Medulla oblongata (tissue), 1 donor: Measurements from ENCODE around the gene C6.
"Not testable (repeated sequence)": the region's sequence is repeated elsewhere in the genome, so short reads cannot be mapped to it uniquely, and the experiment has no call there.

Experiments
- DNase-seq: peaks from one replicate; pipeline ENCODE4 v3.0.0-alpha.2; 2015; ENCODE audit errors: extremely low spot score

C6 gene

GRCh38 chr5:41199660-41200059 is 13.7 kb downstream of the C6 start:
- no peak for DNase-seq

DNA sequence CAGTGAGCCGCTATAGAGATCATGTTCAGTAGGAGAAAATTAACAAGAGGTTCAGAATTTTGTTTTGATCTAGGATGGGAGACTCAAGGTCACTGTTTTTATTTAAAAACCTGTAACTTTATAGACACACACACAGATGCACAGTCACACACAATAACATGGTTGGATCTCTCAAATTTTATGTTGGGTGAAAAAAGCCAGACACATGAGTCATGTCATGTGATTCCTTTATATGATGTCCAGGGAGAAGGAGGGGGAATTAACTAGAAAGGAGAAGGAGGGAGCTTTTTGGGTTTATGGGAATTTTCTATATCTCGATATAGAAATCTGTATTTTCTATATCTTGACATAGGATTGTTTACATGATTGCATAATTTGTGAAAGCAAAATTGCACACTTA is 17.1 kb downstream of the C6 start:
- DNase-seq: no peak

DNA sequence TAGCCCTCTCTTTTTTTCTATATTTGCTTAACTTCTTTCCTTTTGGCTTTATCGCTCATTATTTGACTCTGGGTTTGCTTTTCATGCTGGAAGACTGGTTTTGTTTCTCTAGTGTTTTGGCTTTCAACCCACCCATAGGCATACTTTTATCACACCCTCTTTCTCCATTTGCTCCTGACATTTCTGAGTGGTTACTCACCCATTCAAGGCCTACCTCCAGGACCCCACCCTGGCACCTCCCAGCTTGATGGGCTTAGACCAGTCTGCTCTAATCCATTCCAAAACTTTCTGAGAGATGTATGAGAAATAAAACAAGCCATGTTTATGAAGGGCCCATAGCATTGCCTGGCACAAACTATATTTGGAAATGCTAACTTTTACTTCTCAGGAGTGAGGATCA is 18.1 kb downstream of the C6 start:
- DNase-seq: no peak

DNA sequence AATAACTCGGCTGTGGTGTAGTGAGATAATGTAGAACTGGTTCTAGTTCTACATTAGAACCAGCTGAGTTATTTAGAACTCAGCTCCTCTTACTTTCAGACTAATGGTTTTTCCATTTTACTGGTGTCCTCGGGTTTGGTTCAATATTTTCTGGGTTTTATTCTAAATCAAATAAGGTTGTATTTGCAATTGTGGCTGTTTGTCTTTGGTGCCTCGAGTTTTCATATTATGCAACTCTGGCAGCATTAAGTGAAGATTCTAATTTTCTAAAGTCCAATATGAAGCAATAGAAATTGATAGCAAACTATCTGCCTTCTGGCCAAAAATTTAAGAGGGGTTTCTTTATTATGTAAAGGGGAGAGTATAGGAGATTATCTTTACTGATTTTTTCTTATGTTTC is 19.0 kb downstream of the C6 start:
- no peak for DNase-seq

- peak; percentile 77 for DNase-seq
Measured at GRCh38 chr5:41193456-41194205, 19.7 kb downstream of the C6 start.

DNA sequence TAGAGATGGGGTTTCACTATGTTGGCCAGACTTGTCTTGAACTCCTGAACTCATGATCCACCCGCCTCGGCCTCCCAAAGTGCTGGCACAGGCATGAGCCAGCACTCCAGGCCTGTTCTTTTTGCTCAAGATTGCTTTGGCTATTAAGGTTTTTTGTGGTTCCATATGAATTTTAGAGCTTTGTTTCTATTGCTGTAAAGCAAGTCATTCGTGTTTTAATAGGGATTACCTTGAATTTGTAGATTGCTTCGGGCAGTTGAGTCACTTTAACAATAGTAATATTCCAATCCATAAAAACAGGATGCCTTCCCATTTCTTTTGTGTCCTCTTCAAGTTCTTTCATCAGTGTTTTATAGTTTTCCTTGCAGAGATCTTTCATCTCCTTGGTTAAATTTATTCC is 22.1 kb downstream of the C6 start:
- no peak for DNase-seq

GRCh38 chr5:41186143-41186542 is 27.2 kb downstream of the C6 start:
- no peak for DNase-seq

DNA sequence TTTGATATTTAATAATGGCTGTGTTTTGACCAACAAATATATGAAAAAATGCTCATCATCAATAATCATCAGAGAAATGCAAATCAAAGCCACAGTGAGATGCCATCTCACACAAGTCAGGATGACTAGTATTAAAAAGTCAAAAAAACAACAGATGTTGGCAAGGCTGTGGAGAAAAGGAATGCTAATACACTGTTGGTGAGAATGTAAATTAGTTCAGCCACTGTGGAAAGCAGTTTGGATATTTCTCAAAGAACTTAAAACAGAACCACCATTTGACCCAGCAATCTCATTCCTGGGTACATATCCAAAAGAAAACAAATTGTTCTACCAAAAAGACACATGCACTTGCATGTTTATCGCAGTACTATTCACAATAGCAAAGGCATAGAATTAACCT is 30.0 kb downstream of the C6 start:
- DNase-seq: not testable (repeated sequence)

DNA sequence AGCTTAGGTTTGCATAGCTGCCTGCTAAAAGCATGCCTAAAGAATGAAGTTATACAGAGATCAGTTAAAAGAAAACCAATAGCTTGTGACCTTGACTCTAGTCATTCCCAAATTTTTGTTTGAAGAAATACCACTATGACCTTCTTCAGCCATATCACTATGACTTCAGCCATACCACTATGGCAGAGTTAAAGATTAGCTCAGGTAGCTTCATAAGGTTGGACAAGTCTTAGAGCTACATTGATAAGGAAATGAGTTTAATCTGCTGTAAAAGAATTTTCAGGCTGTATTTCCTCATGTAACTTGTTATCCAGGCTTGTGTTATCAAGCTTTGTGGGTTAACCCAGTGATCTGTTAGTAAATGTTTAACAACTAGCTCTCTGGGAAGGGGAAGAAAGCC is 30.7 kb downstream of the C6 start:
- DNase-seq: no peak

GRCh38 chr5:41181691-41182564 is 31.4 kb downstream of the C6 start:
- DNase-seq: no peak

- DNase-seq: no peak
Measured at GRCh38 chr5:41176952-41177351, 36.4 kb downstream of the C6 start.

DNA sequence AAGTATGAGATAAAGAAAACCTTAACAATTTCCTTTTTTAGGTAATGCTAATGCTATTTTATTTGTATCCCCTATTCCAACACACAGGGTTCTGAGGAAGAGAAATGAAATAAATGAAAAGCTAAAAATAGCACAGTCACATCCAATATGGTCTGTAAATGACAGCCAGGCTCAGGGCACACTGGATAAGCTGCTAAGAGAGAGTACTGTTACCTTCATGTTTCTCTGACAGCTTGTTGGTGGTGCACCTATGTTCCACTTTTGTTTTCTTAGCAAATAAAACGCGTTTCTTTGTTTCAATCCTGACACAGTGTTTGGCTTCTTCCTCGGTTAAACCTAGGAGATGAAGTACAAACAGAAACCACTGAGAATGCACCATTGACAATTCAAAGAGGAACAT is 41.3 kb downstream of the C6 start:
- DNase-seq: no peak

GRCh38 chr5:41161271-41161670 is 52.1 kb downstream of the C6 start:
- DNase-seq: no peak

DNA sequence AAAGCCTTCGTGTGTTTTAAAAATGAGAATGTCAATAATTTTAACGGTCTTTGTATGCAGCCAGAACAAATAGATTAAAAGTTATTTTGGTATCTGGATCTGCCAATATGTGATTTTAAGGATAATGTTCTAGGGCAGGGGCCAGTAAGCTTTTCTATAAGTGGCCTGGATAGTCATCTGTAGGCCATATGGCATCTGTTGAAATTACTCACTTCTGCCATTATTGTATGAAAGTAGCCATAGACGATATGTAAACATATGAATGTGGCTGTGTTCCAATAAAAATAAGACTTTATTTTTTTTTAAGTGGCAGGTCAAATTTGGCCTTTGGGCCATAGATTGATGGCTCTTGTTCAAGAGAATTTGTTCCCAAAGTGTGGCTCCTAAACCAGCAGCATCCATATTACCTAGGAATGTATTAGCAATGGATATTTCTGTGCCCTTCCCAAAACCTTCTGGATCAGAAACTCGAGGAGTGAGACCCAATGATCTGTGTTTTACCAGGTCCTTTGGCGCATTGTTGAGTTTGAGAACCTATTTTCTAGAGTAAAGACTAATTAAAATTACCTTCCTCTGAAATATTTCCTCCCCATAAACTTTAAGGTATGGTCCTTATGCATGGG is 55.9 kb downstream of the C6 start:
- no peak for DNase-seq

GRCh38 chr5:41156739-41157138 is 56.6 kb downstream of the C6 start:
- DNase-seq: no peak

DNA sequence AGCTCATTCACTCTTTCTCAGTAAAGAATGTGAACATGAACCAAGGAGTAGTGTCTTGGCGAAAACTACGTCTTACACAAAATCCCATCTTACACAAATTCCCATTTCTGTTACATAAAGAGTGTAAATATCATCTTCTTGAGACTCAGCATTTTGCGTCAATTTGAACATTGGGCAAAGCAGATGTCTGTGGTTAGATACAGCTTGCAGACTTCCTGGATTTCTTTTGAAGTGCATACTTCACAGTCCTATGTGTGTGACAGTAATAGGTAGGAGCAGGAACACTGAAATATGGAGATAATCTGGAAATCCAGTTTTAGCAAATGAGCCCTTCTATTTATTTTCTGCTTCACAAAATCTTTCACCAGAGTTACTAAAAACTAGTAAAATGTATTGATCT is 58.8 kb downstream of the C6 start:
- DNase-seq: no peak

GRCh38 chr5:41151564-41151963 is 61.8 kb downstream of the C6 start:
- no peak for DNase-seq

DNA sequence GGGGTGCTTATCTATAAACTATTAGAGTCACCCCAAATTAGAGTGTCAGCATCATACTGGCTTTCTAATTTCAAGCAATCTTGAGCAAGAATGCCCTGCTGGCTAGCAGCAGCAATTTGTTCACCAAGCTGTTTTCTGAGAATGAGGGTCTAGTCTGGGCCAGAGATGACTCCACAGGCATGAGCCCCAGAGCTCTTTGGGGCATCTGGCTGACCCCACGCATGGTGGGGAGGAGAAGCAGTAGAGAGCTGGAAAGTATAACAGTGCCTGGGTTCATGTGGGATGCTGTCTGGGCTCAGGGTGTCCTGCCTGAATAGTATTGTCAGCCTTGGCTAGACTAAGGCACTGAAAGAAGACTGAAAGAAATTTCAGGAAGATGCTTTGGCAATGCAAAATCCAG is 64.9 kb downstream of the C6 start:
- no peak for DNase-seq

DNA sequence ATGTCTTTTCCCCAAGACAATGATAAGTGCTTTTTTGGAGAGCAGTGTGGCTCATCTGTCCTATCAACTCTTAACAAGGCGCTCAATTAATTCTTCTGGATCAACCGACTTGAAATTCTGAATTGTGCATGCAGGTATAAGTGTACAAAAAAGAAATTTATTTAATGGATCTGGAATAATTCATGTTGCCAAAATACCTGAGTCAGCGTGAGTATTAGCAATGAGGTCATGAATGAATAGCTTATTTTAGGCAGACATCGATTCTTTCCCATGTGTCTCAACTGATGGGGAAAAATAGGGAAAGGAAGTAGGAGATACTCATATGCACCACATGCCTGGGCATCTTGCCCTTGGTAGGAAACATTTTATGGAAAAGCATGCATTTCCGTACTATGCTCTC is 68.0 kb downstream of the C6 start:
- no peak for DNase-seq

- DNase-seq: no peak
Measured at GRCh38 chr5:41143131-41143901, 70.0 kb downstream of the C6 start.

DNA sequence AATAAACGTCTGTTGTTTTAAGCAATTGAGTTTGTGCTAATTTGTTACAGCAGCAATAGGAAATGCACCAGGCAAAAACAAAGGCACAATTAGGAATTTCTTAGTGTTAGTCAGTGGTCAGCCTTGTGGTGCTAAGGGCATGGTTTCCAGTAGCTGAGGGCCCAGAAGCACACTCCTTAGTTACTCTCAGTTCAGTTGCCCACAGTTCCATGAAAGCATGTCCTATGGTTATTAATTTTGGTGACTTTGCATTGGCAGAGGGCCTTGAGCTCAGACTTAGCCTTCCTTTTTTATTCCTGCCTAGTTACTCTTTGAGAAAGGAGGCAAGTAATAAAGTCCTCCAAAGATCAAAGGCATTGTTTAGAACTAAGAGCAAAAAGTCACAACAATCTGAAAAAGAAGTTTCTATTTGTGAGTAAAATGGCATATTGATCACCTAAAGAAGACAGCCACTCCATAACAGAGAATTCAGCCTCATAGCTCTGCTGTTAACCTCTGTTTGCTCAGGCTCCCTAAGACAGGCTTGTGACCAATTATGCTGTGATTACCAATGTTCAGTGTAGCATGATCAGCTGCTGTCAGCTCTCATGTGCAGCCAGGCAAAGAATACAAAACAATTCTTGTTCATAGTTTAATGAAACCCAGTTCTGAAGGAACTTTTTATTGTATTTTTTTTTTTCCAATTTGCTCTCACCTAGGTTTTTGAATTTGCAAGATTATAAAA is 85.2 kb downstream of the C6 start:
- DNase-seq: peak; percentile 9
